Measurements from ENCODE around the gene KRT86.

GRCh38 chr12:52263761-52264434, 10.5 kb upstream of the KRT86 start:
- no peak for TF ChIP-seq CTCF (IDR thresholded peaks at IDR 0.05)
- no peak for TF ChIP-seq POLR2A (IDR thresholded peaks at IDR 0.05)
